H1 (cell line): ENCODE results near the gene HECTD1.

Experiments
- BRCA1 ChIP-seq: IDR thresholded peaks from 2 replicates; pipeline ENCODE4 v1.6.1; 2012; ENCODE audit warnings: low read depth, low read length, improper control_type of control experiment
- CBX8 ChIP-seq: fragments of 300-800, 300-1000 bp; sonication (generic); IDR thresholded peaks from 2 replicates; pipeline ENCODE4 v1.7.1; 2016; ENCODE audit warnings: low read depth, low read length, borderline replicate concordance
- KDM5A ChIP-seq: fragments of 200-600 bp; IDR thresholded peaks from 2 replicates; pipeline ENCODE4 v1.7.1; 2012; ENCODE audit warnings: mild to moderate bottlenecking, low read length, inconsistent platforms, mixed read lengths
- POLR2A ChIP-seq, 2 experiments: IDR thresholded peaks; 1 replicate in 1 of 2; 2 replicates in 1 of 2; pipeline ENCODE4 v1.6.1; 2011; ENCODE audit warnings: low read depth in 2 of 2, low read length in 2 of 2, mild to moderate bottlenecking in 2 of 2; ENCODE audit errors: control extremely low read depth in 1 of 2
- POLR2AphosphoS5 ChIP-seq: IDR thresholded peaks from 2 replicates; pipeline ENCODE4 v1.6.1; 2011; ENCODE audit warnings: low read depth, low read length
- TF ChIP-seq, protein P1 (sequence below), 3 experiments: IDR thresholded peaks; 1 replicate in 2 of 3; 2 replicates in 1 of 3; pipeline versions ENCODE4 v1.5.1 to v1.6.1; 2011; ENCODE audit warnings: low read length in 3 of 3, mild to moderate bottlenecking in 3 of 3, inconsistent platforms in 2 of 3, low read depth in 1 of 3, moderate library complexity in 1 of 3; ENCODE audit not compliant: insufficient read depth in 1 of 3; ENCODE audit errors: control extremely low read depth in 1 of 3

DNA sequence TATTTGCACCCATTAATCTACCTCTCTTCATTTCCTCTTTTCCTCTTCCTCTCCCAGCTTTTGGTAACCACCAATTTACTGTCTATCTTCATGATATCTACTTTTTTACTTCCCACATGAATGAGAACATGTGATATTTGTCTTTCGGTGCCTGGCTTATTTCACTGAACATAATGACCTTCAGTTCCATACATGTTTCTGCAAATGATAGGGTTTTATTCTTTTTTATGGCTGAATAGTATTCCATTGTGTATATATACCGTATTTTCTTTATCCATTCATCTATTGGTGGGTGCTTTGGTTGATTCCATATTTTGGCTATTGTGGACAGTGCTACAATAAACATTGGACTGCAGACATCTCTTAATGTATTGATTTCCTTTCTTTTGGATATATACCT, 132.4 kb downstream of the HECTD1 start:
- TF ChIP-seq POLR2AphosphoS5 (no peak), POLR2A (IDR thresholded peaks at IDR 0.05; ENCODE audit: control extremely low read depth in 1 of 2, low read depth in 2 of 2, low read length in 2 of 2) (no peak), BRCA1 (no peak), KDM5A (no peak), CBX8 (no peak)
- TF ChIP-seq, protein P1, sequence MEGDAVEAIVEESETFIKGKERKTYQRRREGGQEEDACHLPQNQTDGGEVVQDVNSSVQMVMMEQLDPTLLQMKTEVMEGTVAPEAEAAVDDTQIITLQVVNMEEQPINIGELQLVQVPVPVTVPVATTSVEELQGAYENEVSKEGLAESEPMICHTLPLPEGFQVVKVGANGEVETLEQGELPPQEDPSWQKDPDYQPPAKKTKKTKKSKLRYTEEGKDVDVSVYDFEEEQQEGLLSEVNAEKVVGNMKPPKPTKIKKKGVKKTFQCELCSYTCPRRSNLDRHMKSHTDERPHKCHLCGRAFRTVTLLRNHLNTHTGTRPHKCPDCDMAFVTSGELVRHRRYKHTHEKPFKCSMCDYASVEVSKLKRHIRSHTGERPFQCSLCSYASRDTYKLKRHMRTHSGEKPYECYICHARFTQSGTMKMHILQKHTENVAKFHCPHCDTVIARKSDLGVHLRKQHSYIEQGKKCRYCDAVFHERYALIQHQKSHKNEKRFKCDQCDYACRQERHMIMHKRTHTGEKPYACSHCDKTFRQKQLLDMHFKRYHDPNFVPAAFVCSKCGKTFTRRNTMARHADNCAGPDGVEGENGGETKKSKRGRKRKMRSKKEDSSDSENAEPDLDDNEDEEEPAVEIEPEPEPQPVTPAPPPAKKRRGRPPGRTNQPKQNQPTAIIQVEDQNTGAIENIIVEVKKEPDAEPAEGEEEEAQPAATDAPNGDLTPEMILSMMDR (IDR thresholded peaks at IDR 0.05; ENCODE audit: control extremely low read depth in 1 of 3, insufficient read depth in 1 of 3, low read depth in 1 of 3, low read length in 3 of 3), result no peak
